ENCODE results near the gene ZNF107.
A peak's percentile ranks its signal among the peaks of the same experiment; 100 is the strongest.

Gene ZNF107

DNA sequence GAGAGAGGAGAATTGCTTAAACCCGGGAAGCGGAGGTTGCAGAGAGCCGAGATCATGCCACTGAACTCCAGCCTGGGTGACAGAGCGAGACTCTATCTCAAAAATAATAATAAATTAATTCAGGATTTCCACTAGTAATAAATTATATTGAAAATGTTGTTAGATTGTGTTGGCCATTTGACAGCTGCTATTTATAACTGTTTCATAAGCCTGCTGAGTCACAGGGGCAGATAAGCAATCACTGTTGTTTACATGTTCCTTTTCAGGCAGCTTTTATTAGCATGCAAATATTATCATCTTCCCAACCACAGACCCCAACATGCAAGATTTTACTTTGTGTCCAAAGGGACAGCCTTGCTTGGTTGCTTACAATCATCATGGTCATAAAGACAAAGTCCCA, 78.7 kb downstream of the ZNF107 start:
- Histone ChIP-seq H3K4me3 (no peak overlapping the region), H3K27me3 (no peaks in the 10 kb centered on the region), H3K27ac (peak overlapping the region in 1 of 2 donors; percentile 22), H3K9me3 (peaks cover 0 to 8% (median 0%) of the 10 kb centered on the region in 3 donors), H3K36me3 (no peaks in the 10 kb centered on the region), H3K4me1 (peaks cover 0 to 15% (median 6%) of the 10 kb centered on the region in 4 donors)
- no peak for DNase-seq
- intact Hi-C loops (cut with DNase I; ENCODE audit: low total_unique reads) = no loop called here
- no peak for TF ChIP-seq CTCF (IDR thresholded peaks at IDR 0.05)

GRCh38 chr7:64747802-64748201, 81.9 kb downstream of the ZNF107 start:
- DNase-seq = no peak
- intact Hi-C loops (cut with DNase I; ENCODE audit: low total_unique reads) = no loop called here
- no peaks in the 10 kb centered on the region for H3K27me3 ChIP-seq
- no peaks in the 10 kb centered on the region for H3K36me3 ChIP-seq
- H3K27ac ChIP-seq = no peak overlapping the region
- no peak for TF ChIP-seq CTCF (IDR thresholded peaks at IDR 0.05)
- H3K9me3 ChIP-seq = peaks cover 0 to 8% (median 0%) of the 10 kb centered on the region in 3 donors
- no peak overlapping the region for H3K4me3 ChIP-seq
- peaks cover 0 to 15% (median 6%) of the 10 kb centered on the region in 4 donors for H3K4me1 ChIP-seq

GRCh38 chr7:64753032-64753431, 87.1 kb downstream of the ZNF107 start:
- DNase-seq = no peak
- intact Hi-C loops (cut with DNase I; ENCODE audit: low total_unique reads) = no loop called here

DNA sequence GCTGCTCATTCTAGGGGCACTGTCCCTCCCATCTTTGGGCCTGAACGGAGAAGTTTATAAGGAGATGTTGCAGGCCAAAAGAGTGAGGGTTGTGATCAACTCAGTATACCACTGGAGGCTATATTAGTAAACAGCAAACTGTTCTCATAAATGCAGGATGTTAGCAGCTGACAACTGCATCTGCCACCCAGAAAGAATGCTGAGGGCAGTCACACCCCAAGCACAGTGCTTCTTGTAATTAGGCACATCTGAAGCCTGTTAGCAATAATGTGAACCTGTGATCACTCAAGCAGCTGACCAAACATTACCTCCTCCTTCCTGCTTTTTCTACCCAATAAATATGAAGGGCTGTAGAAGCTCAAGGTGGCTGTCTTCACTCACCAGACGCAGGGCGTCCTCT, 89.9 kb downstream of the ZNF107 start:
- no peak for TF ChIP-seq CTCF (IDR thresholded peaks at IDR 0.05)

More at GRCh38 chr7:64753032-64753431, 87.1 kb downstream of the ZNF107 start:
- no peaks in the 10 kb centered on the region for H3K36me3 ChIP-seq
- no peak overlapping the region for H3K4me3 ChIP-seq
- H3K27ac ChIP-seq = no peak overlapping the region
- peaks cover 0 to 8% (median 0%) of the 10 kb centered on the region in 3 donors for H3K9me3 ChIP-seq
- H3K27me3 ChIP-seq = no peaks in the 10 kb centered on the region
- peaks cover 0 to 6% (median 0%) of the 10 kb centered on the region in 4 donors for H3K4me1 ChIP-seq
- TF ChIP-seq CTCF (IDR thresholded peaks at IDR 0.05) = no peak

DNA sequence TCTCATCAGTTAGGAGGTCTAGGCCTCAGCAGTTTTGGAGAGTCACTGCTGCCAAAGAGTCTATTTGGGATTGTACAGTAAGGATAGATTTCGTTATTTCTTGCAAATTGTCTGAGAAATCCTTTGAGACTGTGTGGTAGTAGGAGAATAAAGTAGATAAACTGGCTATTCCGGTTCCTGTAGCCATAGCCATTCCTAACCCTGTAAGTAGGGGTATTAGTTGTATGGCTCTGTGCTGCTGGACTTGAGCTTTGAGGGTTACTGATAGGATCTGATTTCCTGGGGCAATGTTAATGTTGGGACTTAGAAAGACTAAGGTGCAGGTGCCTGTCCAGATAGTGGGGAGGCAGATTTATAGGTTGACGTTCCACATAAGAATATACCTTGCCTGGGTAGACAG, 92.2 kb downstream of the ZNF107 start:
- no peak overlapping the region for H3K4me3 ChIP-seq
- H3K36me3 ChIP-seq = no peaks in the 10 kb centered on the region
- H3K27ac ChIP-seq = no peak overlapping the region
- intact Hi-C loops (cut with DNase I; ENCODE audit: low total_unique reads) = no loop called here
- DNase-seq = no peak
- peaks cover 0 to 2% of the 10 kb centered on the region in 2 donors for H3K27me3 ChIP-seq
- peaks cover 0 to 6% (median 0%) of the 10 kb centered on the region in 4 donors for H3K4me1 ChIP-seq
- no peak for TF ChIP-seq CTCF (IDR thresholded peaks at IDR 0.05)
- no peaks in the 10 kb centered on the region for H3K9me3 ChIP-seq

More for the DNA sequence above, 89.9 kb downstream of the ZNF107 start:
- Histone ChIP-seq H3K36me3 (no peaks in the 10 kb centered on the region), H3K4me3 (no peak overlapping the region), H3K4me1 (peaks cover 0 to 6% (median 0%) of the 10 kb centered on the region in 4 donors), H3K27me3 (peaks cover 0 to 2% of the 10 kb centered on the region in 2 donors), H3K27ac (no peak overlapping the region), H3K9me3 (no peaks in the 10 kb centered on the region)
- DNase-seq = no peak
- intact Hi-C loops (cut with DNase I; ENCODE audit: low total_unique reads) = no loop called here
